NCI-H2029 treated with DMSO at 0.1 percent for 48 hours (cell line): Measurements from ENCODE around the gene SCYL1.

Experiments
- DNase-seq: peaks from one replicate; lab custom pipeline; 2025; lab: John Stamatoyannopoulos, UW

The SCYL1 gene

GRCh38 chr11:65493367-65494176 lies 31.3 kb upstream of the SCYL1 start:
- DNase-seq = no peak

GRCh38 chr11:65496304-65497140 lies 28.4 kb upstream of the SCYL1 start:
- DNase-seq = no peak

GRCh38 chr11:65497141-65498041 lies 27.5 kb upstream of the SCYL1 start:
- peak; percentile 99 for DNase-seq

GRCh38 chr11:65498042-65498726 lies 26.7 kb upstream of the SCYL1 start:
- peak; percentile 77 for DNase-seq

GRCh38 chr11:65498727-65498976 lies 26.2 kb upstream of the SCYL1 start:
- no peak for DNase-seq

- peak; percentile 94 for DNase-seq
Observed at GRCh38 chr11:65498977-65499712, 25.7 kb upstream of the SCYL1 start, which contains the start of gene MALAT1. Gene MALAT1, plus strand, starts transcription at chr11:65499045.

- peak; percentile 92 for DNase-seq
Observed at GRCh38 chr11:65499713-65500386, 25.0 kb upstream of the SCYL1 start.

GRCh38 chr11:65500387-65501185 lies 24.3 kb upstream of the SCYL1 start:
- DNase-seq = peak; percentile 94

- DNase-seq = no peak
Observed at GRCh38 chr11:65501186-65501471, 23.8 kb upstream of the SCYL1 start.

- peak; percentile 65 for DNase-seq
Observed at GRCh38 chr11:65501472-65502273, 23.2 kb upstream of the SCYL1 start.

- no peak for DNase-seq
Observed at GRCh38 chr11:65502274-65502554, 22.7 kb upstream of the SCYL1 start.

- DNase-seq = no peak
Observed at GRCh38 chr11:65502555-65503367, 22.1 kb upstream of the SCYL1 start.

GRCh38 chr11:65503368-65503948 lies 21.4 kb upstream of the SCYL1 start:
- peak; percentile 55 for DNase-seq

- peak; percentile 66 for DNase-seq
Observed at GRCh38 chr11:65503949-65504673, 20.8 kb upstream of the SCYL1 start.

- no peak for DNase-seq
Observed at GRCh38 chr11:65504674-65505465, 20.0 kb upstream of the SCYL1 start.
